NCI-H2081 treated with DMSO at 0.1 percent for 48 hours (cell line): ENCODE measurements around the gene PDHA2.
"Not testable (repeated sequence)": the region's sequence is repeated elsewhere in the genome, so short reads cannot be mapped to it uniquely, and the experiment has no call there.

Source experiments
- DNase-seq: peaks from one replicate; lab custom pipeline; 2025; lab: John Stamatoyannopoulos, UW

Gene PDHA2

GRCh38 chr4:95839891-95840290, at the start of gene PDHA2:
Gene PDHA2, plus strand, starts transcription at chr4:95840093. Its CDS starts 58 bp downstream, at chr4:95840151.
- DNase-seq = no peak

DNA sequence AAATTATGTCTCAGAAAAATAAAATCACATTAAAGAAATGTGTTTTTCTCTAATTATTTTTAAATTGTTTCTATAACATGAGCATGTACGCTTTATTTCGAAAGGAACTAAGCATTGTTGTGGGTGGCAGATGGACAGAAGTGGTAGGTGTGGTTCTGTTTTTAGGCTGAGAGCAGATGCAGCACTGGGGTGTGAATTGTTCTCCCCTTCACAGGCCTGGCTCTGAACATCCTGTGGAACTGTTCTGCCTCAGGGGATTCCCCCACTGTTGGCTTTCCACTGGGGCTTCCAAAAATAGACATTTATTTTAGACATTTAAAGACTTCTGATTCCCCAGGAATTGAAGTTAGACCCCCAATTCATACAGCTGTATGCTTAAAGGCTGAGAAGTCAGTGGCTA, 41.9 kb upstream of the PDHA2 start:
- DNase-seq = no peak

DNA sequence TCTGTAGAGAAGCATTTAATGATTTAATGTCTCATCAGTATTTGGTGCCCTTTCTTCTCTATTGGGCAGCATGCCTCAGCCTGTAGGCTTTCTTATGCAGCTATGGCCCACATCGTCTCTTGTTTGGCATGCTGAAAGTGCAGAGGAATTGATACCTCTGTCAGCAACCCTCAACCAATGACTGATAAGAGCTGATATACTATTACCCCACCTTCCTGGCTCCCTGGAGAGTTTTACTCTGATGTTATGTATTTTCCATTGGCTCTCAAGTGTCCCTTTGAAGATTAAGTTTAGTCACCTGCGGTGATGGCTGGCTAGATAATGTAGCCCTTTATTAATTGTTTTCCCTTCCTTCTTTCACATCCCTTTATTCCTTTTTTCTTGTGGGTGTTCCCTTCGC, 41.2 kb upstream of the PDHA2 start:
- DNase-seq = no peak

- no peak for DNase-seq
Measured at GRCh38 chr4:95821867-95822266, 18.0 kb upstream of the PDHA2 start.

GRCh38 chr4:95825546-95825945, 14.3 kb upstream of the PDHA2 start:
- DNase-seq = no peak

- no peak for DNase-seq
Measured at GRCh38 chr4:95830651-95831050, 9.2 kb upstream of the PDHA2 start.

DNA sequence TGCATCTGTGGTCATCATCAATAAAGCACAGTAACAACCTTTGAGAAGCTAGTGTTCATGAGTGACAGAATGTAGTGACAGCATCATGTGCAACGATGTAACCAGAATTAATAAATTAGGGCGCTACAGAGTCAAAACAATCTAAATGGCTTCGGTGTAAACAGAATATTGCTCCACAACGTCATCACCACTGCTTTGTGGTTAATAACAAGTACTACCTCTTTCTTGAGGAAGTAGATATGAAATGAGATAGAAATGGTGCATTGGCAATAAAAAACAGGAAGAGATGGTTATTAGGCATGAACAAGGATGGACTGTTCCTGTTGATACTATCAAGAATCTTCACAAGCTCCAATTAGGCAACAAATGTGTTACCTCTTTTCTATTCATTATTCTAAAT, 8.7 kb upstream of the PDHA2 start:
- no peak for DNase-seq

DNA sequence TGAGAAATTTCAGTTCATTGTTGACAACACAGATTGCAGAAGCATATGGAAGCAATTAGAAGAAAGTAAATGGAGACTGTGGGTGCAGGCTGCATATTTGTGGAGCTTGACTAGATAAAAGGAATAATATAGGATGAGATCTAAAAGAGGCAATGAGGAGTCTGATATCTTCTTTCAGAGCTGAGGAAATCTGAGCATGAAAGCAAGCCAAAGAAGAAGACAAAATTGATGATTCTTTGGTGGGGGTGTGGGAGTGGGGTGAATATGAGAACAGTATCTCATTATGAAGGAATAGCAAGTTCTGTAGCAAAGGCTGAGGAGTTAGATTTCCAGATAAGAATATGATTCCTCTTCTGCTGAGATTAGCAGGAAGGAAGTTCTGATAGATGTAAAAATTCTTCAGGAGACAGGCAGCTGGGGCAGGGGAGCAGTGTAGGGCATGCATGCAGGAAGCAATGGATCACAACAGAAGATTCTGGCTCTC, 6.1 kb upstream of the PDHA2 start:
- DNase-seq = no peak

GRCh38 chr4:95835672-95836071, 4.2 kb upstream of the PDHA2 start:
- DNase-seq = no peak

DNA sequence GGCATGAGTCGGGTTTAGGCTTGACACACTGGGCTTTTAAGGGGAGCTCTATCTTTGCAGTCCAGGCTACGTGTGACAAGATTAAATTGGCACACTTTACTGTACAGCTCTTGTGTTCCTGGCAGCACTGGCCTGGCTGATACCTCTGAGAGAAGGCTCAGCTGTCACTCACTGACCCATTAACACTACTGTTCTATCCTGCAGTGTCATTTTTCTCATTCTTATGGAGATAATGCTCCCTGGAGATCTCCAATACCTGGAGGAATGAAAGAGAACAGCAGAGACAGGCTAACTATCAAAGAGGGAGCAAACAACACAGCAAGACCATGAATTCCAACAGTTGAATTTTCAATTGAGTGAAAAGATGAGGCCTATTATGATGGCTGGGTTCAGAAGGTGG, 1.7 kb upstream of the PDHA2 start:
- no peak for DNase-seq

DNA sequence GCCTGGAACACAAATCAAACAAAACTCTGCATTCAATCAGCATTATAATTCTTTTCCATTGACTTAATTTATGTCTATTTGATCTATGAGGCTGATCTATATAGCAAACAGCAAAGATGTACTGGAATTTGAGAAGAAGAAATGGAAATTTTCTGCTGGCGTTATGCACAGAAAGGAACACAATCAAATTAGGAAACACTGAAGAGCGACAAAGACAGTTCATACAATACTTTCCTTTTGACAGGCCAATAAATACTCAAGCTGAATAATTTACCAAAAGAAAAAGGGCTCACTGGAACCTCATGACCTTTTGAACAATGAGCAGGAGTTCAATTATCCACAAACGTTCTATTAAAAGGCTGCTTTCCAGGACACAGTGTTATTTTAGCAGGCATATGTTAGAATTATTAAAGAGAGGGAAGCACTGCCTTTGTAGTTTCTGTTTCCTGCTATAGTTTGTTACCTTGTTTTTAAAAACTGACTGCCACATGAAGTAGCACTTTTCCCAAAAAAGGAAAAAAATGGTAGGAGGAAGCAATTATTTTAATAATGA, 8.1 kb downstream of the PDHA2 start:
- no peak for DNase-seq

- DNase-seq = no peak
Measured at GRCh38 chr4:95850161-95850560, 10.3 kb downstream of the PDHA2 start.

GRCh38 chr4:95857761-95858160, 17.9 kb downstream of the PDHA2 start:
- no peak for DNase-seq

GRCh38 chr4:95867919-95868318, 28.0 kb downstream of the PDHA2 start:
- no peak for DNase-seq

- not testable (repeated sequence) for DNase-seq
Measured at GRCh38 chr4:95869414-95869813, 29.5 kb downstream of the PDHA2 start.

- no peak for DNase-seq
Measured at GRCh38 chr4:95869961-95870500, 30.1 kb downstream of the PDHA2 start.

DNA sequence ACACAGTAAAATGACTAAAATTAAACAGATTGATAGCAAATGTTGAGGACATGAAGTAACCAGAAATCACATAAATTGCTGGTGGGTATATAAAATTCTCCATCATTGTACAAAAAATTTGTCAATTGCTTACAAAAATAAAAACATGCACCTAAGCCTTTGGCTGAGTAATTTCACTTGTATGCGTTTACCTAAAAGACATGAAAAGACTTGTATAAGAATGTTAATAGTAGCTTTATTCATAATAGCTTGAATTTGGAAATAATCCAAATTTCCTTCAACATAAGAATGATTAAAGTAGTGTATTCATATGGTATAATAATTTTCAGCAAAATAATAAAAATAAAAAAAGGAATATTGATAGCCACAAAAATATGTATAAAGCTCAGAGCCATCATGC, 37.7 kb downstream of the PDHA2 start:
- DNase-seq = no peak

GRCh38 chr4:95887551-95887950, 47.7 kb downstream of the PDHA2 start:
- no peak for DNase-seq

DNA sequence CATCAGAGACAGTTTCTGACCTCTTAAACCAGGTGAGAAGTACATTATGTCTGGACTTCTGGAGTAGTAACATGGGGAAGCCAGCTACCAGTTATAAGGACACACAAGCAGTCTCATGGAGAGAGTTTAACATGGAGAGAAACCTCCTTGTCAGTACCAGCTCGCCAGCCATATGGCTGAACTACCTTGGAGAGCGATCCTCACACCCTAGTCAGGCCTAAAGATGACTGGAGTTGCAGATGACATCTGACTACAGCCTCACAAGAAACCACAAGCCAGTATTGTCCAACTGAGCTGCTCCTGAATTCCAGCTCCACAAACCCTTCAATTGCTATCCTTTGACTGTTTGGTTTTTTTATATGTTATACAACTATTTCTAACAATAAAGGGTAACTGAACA, 49.8 kb downstream of the PDHA2 start:
- no peak for DNase-seq
